Breast epithelium (tissue), 3 donors: ENCODE results near the gene FAM228B.

Experiments
- CTCF ChIP-seq, 3 donors: fragments of 450-650 bp; IDR thresholded peaks; one replicate each; pipeline ENCODE4 v1.5.1; 2016 to 2017; ENCODE audit warnings: antibody characterized with exemption in 3 of 3, mild to moderate bottlenecking in 3 of 3, moderate library complexity in 3 of 3
- POLR2A ChIP-seq: fragments of 450-650 bp; IDR thresholded peaks from one replicate; pipeline ENCODE4 v1.6.1; 2016; ENCODE audit warnings: antibody characterized with exemption, mild to moderate bottlenecking, moderate library complexity

DNA sequence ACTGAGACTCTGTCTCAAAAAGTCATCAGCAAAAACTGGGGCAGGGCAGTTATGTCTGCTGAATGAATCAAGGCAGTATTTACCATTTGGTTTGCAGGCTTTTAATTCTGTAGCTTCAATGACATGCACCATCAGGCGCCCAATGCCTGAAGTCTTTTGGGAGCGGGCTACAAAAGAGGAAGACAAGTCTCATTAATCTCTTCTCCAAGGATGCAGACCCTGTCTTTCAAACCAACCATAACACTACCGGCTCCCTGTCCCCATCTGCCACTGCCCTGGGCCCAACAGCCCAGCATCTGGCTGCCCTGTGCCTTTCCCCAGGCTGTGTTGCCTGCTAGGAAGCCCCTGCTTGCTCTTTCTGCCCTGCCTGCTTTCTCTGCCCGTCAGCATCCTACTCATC, 81.9 kb downstream of the FAM228B start:
- TF ChIP-seq POLR2A (no peak), CTCF (IDR thresholded peaks at IDR 0.05) (no peak)
